Glomerular visceral epithelial cell (primary cell): ENCODE results near the gene GNAS.

ENCODE experiments used
- DNase-seq: peaks from one replicate; pipeline ENCODE4 v3.0.0-alpha.2; 2016; ENCODE audit errors: extremely low spot score

GNAS gene

DNA sequence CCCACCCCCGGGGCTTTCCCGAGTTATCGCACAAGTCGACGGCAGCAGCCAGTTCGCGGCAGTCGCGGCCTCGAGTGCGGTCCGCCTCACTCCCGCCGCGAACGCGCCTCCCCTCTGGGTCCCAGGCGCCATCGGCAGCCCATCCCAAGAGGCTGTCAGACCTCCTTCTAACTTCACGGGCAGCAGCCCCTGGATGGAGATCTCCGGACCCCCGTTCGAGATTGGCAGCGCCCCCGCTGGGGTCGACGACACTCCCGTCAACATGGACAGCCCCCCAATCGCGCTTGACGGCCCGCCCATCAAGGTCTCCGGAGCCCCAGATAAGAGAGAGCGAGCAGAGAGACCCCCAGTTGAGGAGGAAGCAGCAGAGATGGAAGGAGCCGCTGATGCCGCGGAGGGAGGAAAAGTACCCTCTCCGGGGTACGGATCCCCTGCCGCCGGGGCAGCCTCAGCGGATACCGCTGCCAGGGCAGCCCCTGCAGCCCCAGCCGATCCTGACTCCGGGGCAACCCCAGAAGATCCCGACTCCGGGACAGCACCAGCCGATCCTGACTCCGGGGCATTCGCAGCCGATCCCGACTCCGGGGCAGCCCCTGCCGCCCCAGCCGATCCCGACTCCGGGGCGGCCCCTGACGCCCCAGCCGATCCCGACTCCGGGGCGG is 1.6 kb downstream of the GNAS start:
- no peak for DNase-seq

DNA sequence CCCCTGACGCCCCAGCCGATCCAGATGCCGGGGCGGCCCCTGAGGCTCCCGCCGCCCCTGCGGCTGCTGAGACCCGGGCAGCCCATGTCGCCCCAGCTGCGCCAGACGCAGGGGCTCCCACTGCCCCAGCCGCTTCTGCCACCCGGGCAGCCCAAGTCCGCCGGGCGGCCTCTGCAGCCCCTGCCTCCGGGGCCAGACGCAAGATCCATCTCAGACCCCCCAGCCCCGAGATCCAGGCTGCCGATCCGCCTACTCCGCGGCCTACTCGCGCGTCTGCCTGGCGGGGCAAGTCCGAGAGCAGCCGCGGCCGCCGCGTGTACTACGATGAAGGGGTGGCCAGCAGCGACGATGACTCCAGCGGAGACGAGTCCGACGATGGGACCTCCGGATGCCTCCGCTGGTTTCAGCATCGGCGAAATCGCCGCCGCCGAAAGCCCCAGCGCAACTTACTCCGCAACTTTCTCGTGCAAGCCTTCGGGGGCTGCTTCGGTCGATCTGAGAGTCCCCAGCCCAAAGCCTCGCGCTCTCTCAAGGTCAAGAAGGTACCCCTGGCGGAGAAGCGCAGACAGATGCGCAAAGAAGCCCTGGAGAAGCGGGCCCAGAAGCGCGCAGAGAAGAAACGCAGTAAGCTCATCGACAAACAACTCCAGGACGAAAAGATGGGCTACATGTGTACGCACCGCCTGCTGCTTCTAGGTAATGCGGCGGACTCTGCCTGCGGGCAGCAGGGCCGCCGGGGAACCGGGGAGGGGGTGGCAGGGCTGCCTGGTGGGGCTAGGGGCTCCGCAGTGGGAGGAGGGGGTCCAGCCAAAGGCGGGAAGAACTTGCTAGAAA is 2.3 kb downstream of the GNAS start:
- no peak for DNase-seq

DNA sequence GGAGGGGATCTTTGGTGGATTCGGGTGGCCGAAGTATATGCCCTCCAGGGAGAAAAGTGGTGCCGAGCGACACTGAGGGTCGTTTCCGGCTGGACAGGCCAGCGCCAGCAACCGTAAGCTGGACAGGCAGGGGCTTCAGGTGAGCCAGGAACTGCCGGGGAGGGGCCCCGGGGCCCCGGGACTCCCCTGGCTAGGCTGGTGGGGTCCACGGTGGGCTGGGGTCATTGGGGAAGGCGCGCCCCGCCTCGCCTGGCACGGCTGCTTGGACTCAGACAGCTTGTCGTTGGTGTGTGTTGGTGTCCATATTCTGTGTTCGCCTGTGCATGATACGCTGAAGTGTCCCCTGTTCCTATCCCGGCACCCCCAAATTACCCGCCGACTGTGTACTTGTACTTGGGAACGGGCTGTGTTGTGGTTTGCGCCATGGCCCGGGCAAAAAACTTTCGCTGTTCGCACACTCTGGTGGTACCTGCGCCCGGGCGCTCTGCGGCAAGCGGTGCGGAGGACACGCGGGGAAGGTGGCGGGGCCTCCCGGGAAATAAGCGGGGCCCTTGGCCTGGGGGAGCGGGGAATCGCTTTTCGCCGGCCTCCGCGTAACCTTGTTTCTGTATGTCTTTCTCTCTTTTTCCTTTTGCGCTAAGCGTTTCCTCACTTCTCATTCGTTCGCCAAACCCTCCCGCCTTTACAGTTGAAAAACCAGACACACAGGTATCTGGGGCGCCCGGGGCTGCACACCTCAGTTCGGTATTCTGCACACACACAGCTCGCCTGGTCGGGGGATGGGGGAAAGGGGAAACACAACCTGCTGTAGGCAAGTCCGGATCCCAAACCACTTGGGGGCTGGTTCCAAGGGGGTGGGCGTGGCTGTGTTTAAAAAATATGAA is 3.2 kb downstream of the GNAS start:
- DNase-seq: no peak

DNA sequence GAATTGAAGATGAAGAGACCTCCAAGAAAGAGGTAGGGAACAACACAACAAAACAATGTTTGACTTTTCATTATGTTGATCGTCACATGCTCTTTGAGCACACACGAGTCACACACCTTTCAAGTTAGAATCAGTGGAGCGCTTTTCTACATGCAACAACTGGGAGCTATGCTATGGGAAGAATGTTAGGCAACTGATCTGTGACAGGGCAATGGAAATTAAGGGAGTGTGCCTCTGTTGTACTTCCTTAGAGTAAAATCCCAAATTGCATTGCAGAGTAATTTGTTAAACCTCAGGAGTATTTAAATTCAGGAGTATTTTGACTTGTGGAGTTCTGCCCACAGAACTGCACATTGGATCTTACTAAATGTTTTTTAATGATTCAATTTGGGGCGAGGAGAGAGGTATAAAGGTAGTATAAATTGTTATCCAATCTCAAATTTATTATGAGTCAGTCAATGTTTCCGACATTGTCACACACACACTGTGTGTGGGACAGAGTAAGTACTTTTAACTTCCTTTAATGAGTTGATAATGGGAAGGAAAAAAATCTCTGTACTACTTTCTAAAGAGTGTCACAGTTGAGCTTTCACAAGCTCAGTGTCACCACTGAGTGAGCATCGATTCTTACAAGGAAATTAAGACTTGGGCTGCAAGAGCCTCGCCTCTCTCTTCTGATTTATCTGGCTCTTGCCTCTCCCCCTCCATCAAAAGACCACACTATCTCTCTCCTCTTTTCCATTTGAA is 10.7 kb downstream of the GNAS start:
- no peak for DNase-seq

DNA sequence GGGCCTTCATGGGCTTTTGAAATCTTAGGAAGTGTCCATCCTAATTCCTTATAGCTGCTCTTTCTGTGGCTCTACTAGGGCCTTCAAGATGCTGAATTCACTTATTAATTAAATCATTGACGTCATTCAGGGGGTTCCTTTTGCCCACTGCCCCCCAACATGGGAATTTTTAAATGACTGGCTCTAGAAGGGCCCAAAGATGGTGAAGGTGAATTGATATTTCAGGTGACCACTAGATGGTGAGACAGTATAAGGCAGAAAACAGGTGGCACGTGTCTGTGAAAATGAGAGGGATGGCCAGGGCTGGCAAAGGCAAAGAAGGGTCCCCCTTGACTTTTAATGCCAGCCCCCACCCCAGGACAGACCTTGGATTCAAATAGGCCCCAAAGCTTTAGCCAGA is 11.8 kb downstream of the GNAS start:
- no peak for DNase-seq

DNA sequence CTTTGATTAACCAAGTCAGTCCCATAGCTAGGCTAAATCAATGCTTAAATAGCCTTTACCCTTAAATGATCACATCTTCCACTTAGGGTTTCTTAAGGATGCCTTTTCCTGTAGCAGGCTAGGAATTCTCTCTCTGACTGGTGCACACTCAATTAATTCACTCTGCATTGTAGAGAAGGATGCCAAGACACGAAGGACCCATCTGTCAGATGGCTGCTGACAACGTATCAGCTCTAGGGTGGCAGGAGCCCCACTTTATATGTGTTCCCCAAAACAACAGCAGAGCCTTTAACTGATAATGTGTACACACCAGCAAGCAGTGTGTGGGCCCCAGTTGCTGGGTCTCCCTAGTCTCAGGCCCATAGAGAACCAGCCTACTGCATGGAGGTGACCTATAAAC is 13.3 kb downstream of the GNAS start:
- DNase-seq: no peak

DNA sequence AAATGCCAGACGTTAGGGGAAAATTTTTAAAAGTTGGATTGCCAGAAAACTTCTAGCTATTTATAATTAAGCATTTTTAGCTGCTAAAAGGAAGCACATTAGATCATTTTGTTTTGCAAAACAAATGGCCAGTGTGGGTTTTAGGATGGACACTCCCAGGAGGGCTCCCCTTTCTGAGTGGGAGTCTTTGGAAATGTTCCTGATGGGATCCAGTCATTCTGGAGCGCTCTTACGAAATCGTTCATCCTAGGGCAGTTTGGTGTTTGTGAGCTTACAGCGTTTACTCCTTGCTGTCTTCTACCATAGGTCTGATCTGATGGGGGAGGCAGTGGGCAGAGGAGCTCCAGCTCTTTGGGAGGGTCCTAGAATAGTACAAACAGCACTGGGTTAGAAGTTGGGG is 14.7 kb downstream of the GNAS start:
- DNase-seq: no peak

DNA sequence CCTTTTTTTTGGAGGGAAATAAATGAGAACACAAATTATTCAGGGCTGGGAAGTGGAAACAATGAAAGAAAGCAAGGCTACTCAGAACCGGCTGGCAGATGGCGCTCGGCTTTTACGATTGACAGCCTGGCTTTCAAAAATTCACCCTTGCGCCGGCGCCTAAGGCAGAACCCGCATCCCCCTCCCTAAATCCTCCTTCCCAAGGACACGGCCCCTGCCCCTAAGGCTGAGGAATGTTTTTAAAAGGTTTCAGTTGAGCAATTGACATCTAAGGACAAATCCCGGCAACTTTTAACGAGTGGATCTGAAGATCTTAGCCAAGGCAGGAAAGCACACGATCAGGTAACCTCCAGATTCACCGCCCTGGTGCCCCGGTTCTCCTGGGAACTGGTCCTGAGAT is 16.3 kb downstream of the GNAS start:
- DNase-seq: no peak

DNA sequence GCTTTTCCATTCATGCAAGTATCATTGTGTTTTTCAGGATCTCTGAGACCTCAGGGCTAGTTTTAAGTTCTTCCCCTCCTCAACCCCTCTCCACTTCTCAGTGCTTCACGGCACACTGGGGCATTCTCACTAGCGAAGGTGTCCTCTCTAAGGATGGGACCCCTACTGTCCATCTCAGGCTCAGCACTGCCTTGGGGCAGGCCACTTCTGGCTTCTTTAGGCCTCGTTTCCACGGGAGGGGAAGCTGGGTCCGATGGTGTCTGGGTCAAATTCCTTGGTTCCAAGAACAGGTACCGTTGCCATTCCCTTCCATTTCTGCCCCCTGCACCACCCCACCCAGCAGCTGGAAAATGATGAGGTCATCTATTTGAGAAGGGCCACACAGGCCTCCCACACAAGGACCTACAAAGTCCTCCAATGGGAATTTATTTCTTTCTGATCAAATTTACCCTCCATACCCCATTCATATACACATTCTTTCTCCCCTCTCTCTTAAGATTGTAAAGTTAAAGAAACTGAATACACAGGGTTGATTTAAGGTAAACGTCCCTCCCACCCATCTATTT is 17.2 kb downstream of the GNAS start:
- DNase-seq: no peak

DNA sequence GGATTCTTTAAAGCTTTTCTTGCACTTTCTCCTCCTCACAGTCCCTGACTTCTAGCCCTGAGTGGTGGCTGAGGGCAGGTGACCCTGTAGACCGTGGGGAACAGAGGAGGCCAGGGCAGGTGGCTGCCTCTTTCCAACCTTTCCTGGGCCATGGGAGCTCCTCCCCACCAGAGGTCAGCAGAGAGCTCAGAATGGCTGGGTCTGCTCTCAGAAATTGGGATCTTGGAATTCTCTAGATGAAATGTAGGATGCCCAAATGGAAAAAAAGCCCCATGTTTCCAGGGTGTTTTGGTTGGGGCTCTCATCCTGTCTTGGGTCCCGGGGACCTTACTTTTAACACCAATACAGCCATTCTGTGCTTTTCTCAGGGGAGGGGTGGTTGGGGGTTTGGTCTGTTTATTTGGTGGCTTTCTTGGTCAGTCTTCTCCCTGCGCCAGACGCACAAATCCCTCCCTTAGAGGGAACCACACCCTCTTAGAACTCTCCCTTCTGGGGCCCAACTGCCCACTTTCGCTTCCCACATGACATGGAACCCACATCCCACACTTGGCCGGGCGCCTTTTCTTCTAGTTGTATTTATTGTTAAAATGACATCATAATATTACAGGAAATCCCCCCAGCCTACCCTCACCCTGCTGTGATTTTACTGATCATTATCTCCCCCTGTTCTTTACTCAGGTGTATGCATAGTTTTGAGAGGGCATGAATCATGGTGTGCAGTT is 17.9 kb downstream of the GNAS start:
- peak; percentile 72 for DNase-seq

DNA sequence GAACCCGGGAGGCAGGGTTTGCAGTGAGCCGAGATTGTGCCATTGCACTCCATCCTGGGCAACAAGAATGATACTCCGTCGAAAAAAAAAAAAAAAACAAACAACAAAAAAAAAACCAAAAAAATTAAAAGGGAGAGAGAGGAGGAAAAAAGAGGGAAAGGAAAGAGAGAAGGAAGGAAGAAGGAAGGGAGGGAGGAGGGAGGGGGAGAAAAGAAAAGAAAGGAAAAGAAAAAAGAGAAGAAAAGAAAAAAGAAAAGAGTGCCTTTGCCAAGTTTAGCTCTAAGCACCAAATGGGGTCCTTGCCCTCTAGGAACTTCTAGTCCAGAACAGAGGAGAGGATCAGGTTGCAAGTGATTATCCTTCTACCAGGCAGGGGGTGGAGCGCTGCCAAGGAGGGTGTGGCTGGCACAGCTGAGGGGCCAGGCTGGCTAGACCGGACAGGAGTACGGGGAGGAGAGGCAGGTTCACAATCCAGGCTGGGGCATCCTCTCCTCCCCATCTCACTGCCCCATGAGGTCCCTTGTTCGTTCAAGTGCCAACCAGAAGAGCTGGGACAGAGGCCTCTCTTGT is 19.1 kb downstream of the GNAS start:
- no peak for DNase-seq

DNA sequence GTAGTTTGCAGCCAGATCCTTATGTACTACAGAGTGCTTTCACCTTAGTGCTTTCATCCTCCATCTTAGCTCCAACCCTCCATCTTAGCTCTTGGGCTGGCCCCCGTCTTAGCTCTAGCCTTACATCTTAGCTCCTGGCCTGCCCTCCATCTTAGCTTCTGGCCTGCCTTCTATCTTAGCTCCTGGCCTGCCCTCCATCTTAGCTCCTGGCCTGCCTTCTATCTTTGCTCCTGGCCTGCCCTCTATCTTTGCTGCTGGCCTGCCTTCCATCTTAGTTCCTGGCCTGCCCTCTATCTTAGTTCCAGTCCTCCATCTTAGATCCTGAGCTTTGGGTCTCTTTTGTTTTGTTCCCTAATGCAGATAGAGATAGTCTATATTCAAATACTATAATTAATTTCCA is 22.0 kb downstream of the GNAS start:
- no peak for DNase-seq

DNA sequence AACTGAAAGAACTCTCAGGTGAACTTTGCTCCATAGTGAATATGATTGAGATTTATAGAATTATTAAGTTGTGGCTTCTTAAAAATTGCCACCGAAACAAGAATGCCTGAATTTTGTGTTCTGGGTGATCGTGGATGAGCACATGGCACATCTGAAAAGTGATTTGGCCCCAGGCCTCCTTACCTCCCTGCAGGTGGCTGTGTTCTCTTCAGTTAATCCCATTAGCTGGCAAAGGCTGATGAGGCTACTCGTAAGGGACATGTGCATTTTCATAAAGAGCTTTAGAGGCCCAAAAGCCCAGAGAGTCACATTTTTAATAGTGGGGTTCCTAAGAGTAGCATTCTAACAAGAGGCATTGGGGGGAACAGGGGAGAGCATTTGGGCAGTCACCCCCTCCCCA is 22.6 kb downstream of the GNAS start:
- DNase-seq: no peak

DNA sequence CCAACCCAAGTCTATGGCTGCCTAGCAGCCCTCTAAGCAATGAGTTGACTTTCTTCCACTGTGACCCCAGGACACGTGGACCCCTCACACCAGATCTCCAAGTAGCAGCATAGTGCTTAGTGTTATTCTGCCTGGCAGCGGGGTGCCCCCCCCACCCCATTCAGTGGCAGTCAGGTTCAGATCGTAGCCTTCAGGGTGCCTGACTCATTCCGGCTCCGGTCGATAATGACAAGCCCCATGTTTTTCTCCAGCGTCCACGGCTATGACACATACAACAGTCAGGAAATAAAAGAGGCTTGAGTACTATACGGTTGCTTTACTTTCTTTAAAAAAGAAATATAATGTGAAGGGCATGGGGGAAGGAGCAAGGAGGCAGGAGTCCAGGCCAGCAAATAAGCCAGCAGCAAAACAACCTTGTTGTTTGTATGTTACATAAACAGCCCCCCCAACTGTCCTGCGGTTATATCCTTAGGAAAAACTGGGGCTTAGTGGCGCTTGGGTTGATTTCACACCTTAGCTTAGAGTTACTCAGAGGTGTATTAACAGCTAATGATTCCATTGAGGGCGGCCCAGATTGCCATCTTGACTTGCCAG is 23.1 kb downstream of the GNAS start:
- DNase-seq: peak; percentile 61

DNA sequence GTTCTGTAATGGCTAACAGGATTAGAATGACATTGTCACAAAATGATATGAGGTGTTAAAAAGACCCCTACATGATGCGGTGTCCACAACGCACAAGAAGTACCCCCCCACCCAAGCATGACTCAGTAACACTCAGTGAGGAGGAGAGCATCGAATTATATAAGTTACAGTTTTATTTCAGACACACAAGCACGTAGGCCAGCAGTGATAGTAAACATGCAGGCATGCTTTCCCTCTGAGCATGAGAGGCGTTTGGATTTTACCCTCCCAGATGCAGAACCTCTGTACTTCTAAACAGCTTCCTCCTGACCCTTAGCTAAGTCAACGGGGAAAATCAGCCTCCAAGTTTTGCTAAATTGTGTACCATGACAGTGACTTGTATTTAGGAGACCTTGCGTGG is 23.9 kb downstream of the GNAS start:
- DNase-seq: no peak

DNA sequence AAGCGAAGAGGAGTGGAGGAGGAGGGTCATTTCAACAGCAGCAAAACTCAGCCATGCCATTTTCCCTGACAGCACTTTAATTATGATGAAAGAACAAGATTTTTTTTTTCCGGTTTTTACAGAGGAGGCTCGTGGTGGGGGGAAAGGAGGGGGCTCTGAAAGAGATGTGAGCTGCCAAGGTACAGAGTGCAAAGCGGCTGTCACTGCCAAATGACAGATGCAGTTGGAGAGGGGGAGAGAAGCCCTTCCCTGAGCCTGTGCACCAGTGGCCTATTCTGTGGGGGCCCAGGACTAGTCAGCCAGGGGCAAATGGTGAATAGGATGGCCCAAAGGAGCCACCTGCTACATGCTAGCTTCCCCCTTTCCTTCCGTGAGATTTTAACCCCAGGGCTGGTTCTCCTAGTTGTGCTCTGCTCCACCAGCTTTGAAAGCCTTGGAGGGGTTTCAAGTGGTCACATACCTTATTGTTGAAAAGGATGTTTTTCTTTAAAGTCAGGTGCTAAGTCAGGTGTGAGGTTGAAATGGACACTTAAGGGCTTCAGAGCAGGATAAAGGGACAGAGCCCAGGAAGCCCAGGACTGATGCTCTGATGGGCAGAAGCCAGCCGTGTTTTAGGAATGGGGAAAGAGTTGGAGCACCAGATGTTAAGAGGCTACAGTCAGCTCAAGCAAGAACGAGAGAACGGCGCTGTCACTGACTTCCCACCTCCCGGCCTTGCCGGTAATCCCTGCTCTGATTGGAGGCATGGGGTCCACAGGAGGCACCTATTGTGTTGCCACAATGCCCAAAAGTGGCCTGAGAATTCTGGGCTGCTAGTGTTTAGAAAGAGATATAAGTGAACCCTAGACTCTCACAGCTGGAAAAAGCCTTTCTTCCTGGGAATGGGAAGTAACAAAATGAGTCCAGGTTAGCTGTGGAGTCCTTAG is 24.8 kb downstream of the GNAS start:
- no peak for DNase-seq

DNA sequence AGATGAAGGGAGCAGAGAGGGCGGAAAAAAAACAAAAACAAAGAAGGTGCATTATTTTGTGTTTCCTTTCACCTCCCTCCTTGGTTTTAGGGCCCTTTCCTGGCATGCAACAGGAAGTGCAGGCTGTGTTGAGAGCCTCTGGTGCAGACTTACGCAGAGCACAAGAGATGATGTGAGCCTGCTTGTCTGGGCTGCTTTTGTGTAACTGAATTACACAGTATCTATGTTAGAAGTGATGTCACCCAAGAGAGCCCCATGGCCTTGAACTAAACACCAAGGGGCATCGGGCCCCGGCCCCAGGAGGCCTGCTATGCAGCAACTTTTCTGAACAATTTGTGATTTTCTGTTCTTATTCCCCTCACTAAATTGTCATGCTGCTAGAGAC is 25.5 kb downstream of the GNAS start:
- DNase-seq: no peak

DNA sequence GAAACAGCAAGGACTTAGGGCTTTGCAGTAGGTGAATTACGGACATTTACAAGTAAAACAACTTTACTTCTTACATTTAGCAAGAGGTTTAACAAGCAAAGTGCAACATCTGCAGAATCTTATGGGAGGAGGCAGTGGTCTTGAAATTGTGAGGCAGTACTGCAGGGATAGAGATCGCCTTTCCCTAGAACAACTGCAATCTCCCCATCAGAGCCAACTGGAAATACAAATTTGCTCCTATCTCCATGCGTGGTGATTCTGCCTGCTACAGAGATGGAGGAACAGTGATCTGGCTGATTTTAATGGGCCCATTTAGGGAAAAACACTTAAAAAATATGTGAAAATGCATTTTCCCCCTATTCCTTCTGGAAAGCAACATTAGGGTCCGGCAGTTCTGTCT is 25.9 kb downstream of the GNAS start:
- no peak for DNase-seq

DNA sequence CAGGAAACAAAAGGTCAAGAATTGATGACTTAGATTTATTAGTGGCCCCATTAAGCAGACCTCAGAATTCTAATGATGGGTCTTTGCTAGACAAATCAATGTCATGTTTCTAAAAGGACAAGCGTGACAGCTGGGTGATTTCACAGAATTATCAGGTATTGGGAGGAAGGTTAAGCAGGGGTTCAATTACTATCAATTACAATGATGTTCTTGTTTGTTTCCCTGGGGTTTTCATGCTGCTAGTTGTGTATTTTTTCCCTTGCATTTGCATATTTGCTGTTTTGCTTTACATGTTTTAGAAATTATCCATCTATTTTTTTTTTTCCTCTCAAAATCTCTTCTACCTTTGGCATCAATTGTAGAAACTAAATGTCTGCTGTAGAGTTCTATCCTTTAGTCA is 27.9 kb downstream of the GNAS start:
- DNase-seq: no peak
